GM12873 (cell line): Measurements from ENCODE around the gene CNN3.

ENCODE experiments used
- CTCF ChIP-seq: IDR thresholded peaks from 2 replicates; pipeline ENCODE4 v1.5.1; 2012; ENCODE audit warnings: low read depth, mild to moderate bottlenecking, moderate library complexity, low read length, control low read depth; ENCODE audit not compliant: insufficient read depth; ENCODE audit errors: missing control alignments

The CNN3 gene

DNA sequence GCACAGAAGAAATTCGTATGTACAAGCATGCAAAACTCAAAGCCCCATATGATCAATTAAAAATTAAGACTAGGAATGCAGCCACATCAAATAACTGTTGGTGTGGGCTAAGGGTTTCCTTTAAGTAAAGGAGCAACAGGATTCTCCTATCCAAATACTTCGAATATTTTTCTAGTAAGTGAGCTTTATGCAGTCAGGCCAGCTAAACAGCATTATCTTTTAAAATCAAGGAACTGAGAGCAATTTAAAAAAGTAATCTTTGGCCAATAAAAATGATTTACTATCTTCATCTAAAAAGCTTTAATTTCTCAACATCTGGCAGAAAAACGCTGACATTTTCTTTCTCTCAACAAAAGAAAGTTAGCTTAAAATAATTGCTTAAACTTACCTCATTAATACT lies 19.8 kb downstream of the CNN3 start:
- no peak for TF ChIP-seq CTCF

- no peak for TF ChIP-seq CTCF
Measured at GRCh38 chr1:94906382-94906781, 20.5 kb downstream of the CNN3 start.

- TF ChIP-seq CTCF: no peak
Measured at GRCh38 chr1:94905207-94905606, 21.7 kb downstream of the CNN3 start.

- no peak for TF ChIP-seq CTCF
Measured at GRCh38 chr1:94903280-94904009, 23.5 kb downstream of the CNN3 start.

DNA sequence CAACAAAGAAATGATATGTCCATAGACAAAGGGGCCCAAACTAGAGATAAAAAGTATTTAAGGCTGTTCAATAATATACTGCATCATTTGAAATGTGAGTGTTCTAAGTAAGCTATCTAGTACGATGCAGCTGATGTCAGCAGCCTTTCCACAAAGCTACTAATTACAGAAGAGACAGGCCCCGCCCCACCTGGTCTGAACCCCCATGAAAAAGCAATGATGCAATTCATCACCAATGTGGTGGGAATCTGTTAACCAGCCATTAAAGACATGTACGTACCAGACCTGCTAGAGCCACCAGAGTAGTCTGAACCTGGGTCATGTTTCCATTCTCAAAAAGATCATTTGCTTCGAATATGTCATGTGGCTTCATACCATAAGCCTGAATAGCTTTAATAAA lies 25.1 kb downstream of the CNN3 start:
- TF ChIP-seq CTCF: no peak

GRCh38 chr1:94899756-94900155 lies 27.2 kb downstream of the CNN3 start:
- no peak for TF ChIP-seq CTCF

- TF ChIP-seq CTCF: no peak
Measured at GRCh38 chr1:94898491-94899385, 28.2 kb downstream of the CNN3 start.
